C4-2B (cell line): ENCODE measurements around the gene TEKT5.

Experiments
- ZFX ChIP-seq: fragments of 450-650 bp; IDR thresholded peaks from 2 replicates; pipeline ENCODE4 v1.6.1; 2017
- TF ChIP-seq, protein P1 (sequence below): fragments of 450-650 bp; conservative IDR thresholded peaks from 2 replicates; pipeline ENCODE4 v1.5.1; 2017; ENCODE audit warnings: mild to moderate bottlenecking

DNA sequence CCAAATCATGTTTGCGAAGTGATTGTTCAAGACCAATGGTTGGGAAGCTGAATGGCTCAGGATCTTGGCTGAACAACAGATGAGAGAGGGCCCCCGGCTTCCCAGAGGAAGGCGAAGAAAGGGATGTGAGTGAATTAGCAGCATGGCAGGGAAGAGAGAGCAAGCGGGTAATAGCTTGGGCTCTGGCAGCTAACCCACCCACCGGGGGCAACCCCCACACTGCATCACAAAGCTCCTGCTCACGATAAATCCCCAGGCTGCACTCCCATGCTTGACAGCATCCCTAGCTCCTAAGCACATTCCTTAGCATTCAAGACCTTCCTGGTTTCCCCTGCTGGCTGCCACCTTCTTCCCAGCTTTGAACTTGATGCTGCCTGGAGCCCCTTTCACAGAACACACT lies 88.1 kb downstream of the TEKT5 start:
- TF ChIP-seq, protein P1, sequence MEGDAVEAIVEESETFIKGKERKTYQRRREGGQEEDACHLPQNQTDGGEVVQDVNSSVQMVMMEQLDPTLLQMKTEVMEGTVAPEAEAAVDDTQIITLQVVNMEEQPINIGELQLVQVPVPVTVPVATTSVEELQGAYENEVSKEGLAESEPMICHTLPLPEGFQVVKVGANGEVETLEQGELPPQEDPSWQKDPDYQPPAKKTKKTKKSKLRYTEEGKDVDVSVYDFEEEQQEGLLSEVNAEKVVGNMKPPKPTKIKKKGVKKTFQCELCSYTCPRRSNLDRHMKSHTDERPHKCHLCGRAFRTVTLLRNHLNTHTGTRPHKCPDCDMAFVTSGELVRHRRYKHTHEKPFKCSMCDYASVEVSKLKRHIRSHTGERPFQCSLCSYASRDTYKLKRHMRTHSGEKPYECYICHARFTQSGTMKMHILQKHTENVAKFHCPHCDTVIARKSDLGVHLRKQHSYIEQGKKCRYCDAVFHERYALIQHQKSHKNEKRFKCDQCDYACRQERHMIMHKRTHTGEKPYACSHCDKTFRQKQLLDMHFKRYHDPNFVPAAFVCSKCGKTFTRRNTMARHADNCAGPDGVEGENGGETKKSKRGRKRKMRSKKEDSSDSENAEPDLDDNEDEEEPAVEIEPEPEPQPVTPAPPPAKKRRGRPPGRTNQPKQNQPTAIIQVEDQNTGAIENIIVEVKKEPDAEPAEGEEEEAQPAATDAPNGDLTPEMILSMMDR = no peak
- TF ChIP-seq ZFX = no peak
